WTC11 (cell line): Measurements from ENCODE around the gene KIAA0753. TPM values are rescaled to one million over a fixed set of nuclear protein-coding genes. Genes with fewer than 3 reads are reported as not detected.

Experiments
- ATAC-seq: fragments of 200-7000 bp; cut with Tn5 transposase; 2 replicates; pipeline ENCODE4 v1.10.0; 2021; ENCODE audit warnings: mild to moderate bottlenecking, moderate library complexity
- CTCF ChIA-PET: fragments of 300-600 bp; sonication (Branson Sonifier 250); formaldehyde crosslinking; loops from one replicate; lab custom pipeline; 2021; ENCODE audit warnings: antibody characterized with exemption; lab: Charles Lee
- POLR2A ChIA-PET: fragments of 350-600 bp; sonication (Branson Sonifier 250); formaldehyde crosslinking; loops from one replicate; lab custom pipeline; 2021; ENCODE audit warnings: antibody characterized with exemption; lab: Charles Lee
- DNase-seq: peaks from one replicate; pipeline ENCODE4 v3.0.0; 2021; ENCODE audit warnings: low spot score
- H3K27ac Mint-ChIP-seq: 2 replicates; pipeline ENCODE4 v1.8.0; 2021; ENCODE audit warnings: mixed read lengths
- H3K27me3 Mint-ChIP-seq: 2 replicates; pipeline ENCODE4 v1.8.0; 2021; ENCODE audit warnings: low read depth, mild to moderate bottlenecking, moderate library complexity, mixed read lengths
- H3K36me3 Mint-ChIP-seq: 2 replicates; pipeline ENCODE4 v1.8.0; 2021; ENCODE audit warnings: mixed read lengths
- H3K4me1 Mint-ChIP-seq: 2 replicates; pipeline ENCODE4 v1.8.0; 2022; ENCODE audit warnings: mixed read lengths
- H3K4me3 Mint-ChIP-seq: 2 replicates; pipeline ENCODE4 v1.8.0; 2021; ENCODE audit warnings: mild to moderate bottlenecking, moderate library complexity, mixed read lengths
- H3K9me3 Mint-ChIP-seq: 2 replicates; pipeline ENCODE4 v1.8.0; 2021; ENCODE audit warnings: mixed read lengths
- CREM ChIP-seq: sonication (generic); formaldehyde crosslinking; IDR thresholded peaks from 2 replicates; pipeline ENCODE4 v1.8.1; 2022; ENCODE audit warnings: mild to moderate bottlenecking, missing genetic modification reagents, moderate library complexity
- FOXJ3 ChIP-seq: sonication (generic); formaldehyde crosslinking; IDR thresholded peaks from 2 replicates; pipeline ENCODE4 v1.9.0; 2021; ENCODE audit warnings: missing genetic modification reagents, mild to moderate bottlenecking, borderline replicate concordance
- KAT7 ChIP-seq: sonication (generic); formaldehyde crosslinking; IDR thresholded peaks from 2 replicates; pipeline ENCODE4 v1.8.1; 2023; ENCODE audit warnings: missing genetic modification reagents, mild to moderate bottlenecking, borderline replicate concordance
- TCF7 ChIP-seq: sonication (generic); formaldehyde crosslinking; IDR thresholded peaks from 2 replicates; pipeline ENCODE4 v1.8.0; 2022; ENCODE audit warnings: mild to moderate bottlenecking, low read depth, missing genetic modification reagents, moderate library complexity
- TEAD4 ChIP-seq: sonication (generic); formaldehyde crosslinking; IDR thresholded peaks from 2 replicates; pipeline ENCODE4 v1.8.0; 2022; ENCODE audit warnings: mild to moderate bottlenecking, missing genetic modification reagents
- total RNA-seq: library from RNA; stranded (reverse); gene quantifications from 3 replicates; pipeline ENCODE4 v1.2.3, GENCODE V29; 2021
- TF ChIP-seq, protein P1 (sequence below): fragments of 200-600 bp; IDR thresholded peaks from 2 replicates; pipeline ENCODE4 v1.8.0; 2022; ENCODE audit warnings: antibody characterized with exemption
- TF ChIP-seq, protein P2 (sequence below): sonication (generic); formaldehyde crosslinking; IDR thresholded peaks from 2 replicates; pipeline ENCODE4 v1.8.0; 2022; ENCODE audit warnings: missing genetic modification reagents
- TF ChIP-seq, protein P3 (sequence below): sonication (generic); formaldehyde crosslinking; IDR thresholded peaks from 2 replicates; pipeline ENCODE4 v1.8.1; 2023; ENCODE audit warnings: mild to moderate bottlenecking, moderate library complexity, missing genetic modification reagents
- TF ChIP-seq, protein P4 (sequence below): sonication (generic); formaldehyde crosslinking; IDR thresholded peaks from 2 replicates; pipeline ENCODE4 v1.8.1; 2022; ENCODE audit warnings: mild to moderate bottlenecking, missing genetic modification reagents, moderate library complexity, borderline replicate concordance
- TF ChIP-seq, protein P5 (sequence below): sonication (generic); formaldehyde crosslinking; IDR thresholded peaks from 2 replicates; pipeline ENCODE4 v1.8.0; 2022; ENCODE audit warnings: mild to moderate bottlenecking, missing genetic modification reagents
- TF ChIP-seq, protein P6 (sequence below): sonication (generic); formaldehyde crosslinking; IDR thresholded peaks from 2 replicates; pipeline ENCODE4 v1.8.0; 2023; ENCODE audit warnings: missing genetic modification reagents, mild to moderate bottlenecking, borderline replicate concordance

KIAA0753 gene
- total RNA-seq, 1 experiment from 2014 or later = 22.8 TPM

DNA sequence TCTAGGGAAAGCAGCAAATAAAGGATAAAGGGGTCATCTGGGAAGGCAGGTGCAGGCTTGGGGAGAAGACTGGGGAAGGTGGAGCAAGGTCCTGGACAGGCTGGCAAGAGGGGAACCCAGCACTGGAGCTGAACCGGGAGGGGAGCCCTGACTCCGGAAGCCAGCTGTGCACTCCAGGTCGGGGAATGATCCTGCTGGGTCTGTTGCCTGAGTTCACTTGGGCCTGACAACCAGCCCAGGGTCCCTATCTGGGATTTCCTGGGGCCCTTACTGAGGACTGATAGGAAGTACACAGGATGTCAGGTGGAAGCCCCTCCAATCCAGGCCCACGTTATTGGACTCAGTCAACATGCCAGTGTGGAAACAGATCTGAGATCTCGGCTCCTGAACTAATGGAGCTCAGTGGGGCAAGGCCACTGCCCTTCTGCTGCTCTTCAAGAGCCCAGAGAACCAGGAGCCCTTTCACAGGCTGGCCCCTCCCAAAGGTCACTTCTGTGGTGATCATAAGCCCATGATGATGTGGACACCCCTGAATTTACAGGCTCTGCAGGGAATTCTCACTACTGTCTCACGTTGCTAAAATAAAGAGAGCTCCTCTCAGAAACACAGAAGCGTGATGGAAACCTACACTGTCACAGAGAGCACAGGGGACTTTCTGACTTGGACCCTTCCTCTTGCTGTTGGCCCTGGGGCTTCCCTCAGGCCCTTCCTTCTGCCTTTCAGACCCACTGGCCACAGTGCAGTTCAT lies 64.3 kb downstream of the KIAA0753 start:
- peaks cover 27% of the 10 kb centered on the region for H3K4me1 Mint-ChIP-seq
- ATAC-seq = no peak
- TF ChIP-seq, protein P1, sequence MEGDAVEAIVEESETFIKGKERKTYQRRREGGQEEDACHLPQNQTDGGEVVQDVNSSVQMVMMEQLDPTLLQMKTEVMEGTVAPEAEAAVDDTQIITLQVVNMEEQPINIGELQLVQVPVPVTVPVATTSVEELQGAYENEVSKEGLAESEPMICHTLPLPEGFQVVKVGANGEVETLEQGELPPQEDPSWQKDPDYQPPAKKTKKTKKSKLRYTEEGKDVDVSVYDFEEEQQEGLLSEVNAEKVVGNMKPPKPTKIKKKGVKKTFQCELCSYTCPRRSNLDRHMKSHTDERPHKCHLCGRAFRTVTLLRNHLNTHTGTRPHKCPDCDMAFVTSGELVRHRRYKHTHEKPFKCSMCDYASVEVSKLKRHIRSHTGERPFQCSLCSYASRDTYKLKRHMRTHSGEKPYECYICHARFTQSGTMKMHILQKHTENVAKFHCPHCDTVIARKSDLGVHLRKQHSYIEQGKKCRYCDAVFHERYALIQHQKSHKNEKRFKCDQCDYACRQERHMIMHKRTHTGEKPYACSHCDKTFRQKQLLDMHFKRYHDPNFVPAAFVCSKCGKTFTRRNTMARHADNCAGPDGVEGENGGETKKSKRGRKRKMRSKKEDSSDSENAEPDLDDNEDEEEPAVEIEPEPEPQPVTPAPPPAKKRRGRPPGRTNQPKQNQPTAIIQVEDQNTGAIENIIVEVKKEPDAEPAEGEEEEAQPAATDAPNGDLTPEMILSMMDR = no peak
- TF ChIP-seq, protein P2, sequence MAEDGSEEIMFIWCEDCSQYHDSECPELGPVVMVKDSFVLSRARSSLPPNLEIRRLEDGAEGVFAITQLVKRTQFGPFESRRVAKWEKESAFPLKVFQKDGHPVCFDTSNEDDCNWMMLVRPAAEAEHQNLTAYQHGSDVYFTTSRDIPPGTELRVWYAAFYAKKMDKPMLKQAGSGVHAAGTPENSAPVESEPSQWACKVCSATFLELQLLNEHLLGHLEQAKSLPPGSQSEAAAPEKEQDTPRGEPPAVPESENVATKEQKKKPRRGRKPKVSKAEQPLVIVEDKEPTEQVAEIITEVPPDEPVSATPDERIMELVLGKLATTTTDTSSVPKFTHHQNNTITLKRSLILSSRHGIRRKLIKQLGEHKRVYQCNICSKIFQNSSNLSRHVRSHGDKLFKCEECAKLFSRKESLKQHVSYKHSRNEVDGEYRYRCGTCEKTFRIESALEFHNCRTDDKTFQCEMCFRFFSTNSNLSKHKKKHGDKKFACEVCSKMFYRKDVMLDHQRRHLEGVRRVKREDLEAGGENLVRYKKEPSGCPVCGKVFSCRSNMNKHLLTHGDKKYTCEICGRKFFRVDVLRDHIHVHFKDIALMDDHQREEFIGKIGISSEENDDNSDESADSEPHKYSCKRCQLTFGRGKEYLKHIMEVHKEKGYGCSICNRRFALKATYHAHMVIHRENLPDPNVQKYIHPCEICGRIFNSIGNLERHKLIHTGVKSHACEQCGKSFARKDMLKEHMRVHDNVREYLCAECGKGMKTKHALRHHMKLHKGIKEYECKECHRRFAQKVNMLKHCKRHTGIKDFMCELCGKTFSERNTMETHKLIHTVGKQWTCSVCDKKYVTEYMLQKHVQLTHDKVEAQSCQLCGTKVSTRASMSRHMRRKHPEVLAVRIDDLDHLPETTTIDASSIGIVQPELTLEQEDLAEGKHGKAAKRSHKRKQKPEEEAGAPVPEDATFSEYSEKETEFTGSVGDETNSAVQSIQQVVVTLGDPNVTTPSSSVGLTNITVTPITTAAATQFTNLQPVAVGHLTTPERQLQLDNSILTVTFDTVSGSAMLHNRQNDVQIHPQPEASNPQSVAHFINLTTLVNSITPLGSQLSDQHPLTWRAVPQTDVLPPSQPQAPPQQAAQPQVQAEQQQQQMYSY = peak; percentile 43
- TF ChIP-seq, all 79 proteins: peak for 1
- H3K4me3 Mint-ChIP-seq = no peak overlapping the region
- DNase-seq = no peak
- H3K36me3 Mint-ChIP-seq = peaks cover 11% of the 10 kb centered on the region; the same call in 1 of the 2 replicates
- no peaks in the 10 kb centered on the region for H3K27me3 Mint-ChIP-seq
- ChIA-PET POLR2A (interaction anchor here (0.6 kb wide), 1 partner anchor 10 kb away, joined by 8 read pairs; no protein-coding TSS in a partner anchor), CTCF (interaction anchor here (0.8 to 1.9 kb wide), 4 partner anchors 9 to 103 kb away, joined by 3 to 6 read pairs (median 4); no protein-coding TSS in a partner anchor)
- no peaks in the 10 kb centered on the region for H3K9me3 Mint-ChIP-seq
- peak overlapping the region; percentile 64; the same call in 1 of the 2 replicates for H3K27ac Mint-ChIP-seq

DNA sequence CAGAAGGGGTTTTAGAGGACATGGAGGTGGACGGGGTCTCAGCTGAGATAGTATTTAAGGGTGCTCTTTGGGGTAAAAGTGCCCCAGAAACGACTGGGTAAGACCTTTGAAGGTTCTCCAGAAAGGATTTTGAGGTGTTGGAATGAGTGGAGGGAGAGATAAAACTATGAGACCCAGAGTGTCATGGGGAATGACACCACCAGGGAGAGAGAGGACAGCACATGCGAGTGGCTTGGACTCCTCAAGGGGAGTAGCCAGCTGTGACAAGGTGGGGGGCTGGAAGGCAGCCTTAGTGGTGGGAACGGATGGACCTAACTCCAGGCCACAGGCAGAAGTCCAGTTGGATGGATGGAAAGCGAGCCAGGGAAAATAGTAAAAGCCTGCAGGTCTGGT lies 64.9 kb downstream of the KIAA0753 start:
- CTCF ChIA-PET = interaction anchor here (0.9 to 1.9 kb wide), 4 partner anchors 11 to 140 kb away, joined by 3 to 6 read pairs (median 4); no protein-coding TSS in a partner anchor
- no peak for ATAC-seq
- Mint-ChIP-seq H3K36me3 (peaks cover 9% of the 10 kb centered on the region; the same call in 1 of the 2 replicates), H3K4me3 (no peak overlapping the region), H3K27ac (peak overlapping the region; percentile 64), H3K4me1 (peaks cover 27% of the 10 kb centered on the region), H3K9me3 (no peaks in the 10 kb centered on the region), H3K27me3 (no peaks in the 10 kb centered on the region)
- DNase-seq = no peak
- POLR2A ChIA-PET = interaction anchor here (0.6 kb wide), 1 partner anchor 9 kb away, joined by 8 read pairs; no protein-coding TSS in a partner anchor
- TF ChIP-seq, protein P3, sequence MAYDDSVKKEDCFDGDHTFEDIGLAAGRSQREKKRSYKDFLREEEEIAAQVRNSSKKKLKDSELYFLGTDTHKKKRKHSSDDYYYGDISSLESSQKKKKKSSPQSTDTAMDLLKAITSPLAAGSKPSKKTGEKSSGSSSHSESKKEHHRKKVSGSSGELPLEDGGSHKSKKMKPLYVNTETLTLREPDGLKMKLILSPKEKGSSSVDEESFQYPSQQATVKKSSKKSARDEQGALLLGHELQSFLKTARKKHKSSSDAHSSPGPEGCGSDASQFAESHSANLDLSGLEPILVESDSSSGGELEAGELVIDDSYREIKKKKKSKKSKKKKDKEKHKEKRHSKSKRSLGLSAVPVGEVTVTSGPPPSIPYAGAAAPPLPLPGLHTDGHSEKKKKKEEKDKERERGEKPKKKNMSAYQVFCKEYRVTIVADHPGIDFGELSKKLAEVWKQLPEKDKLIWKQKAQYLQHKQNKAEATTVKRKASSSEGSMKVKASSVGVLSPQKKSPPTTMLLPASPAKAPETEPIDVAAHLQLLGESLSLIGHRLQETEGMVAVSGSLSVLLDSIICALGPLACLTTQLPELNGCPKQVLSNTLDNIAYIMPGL (CRISPR knock-in tag) = no peak
- TF ChIP-seq, protein P4, sequence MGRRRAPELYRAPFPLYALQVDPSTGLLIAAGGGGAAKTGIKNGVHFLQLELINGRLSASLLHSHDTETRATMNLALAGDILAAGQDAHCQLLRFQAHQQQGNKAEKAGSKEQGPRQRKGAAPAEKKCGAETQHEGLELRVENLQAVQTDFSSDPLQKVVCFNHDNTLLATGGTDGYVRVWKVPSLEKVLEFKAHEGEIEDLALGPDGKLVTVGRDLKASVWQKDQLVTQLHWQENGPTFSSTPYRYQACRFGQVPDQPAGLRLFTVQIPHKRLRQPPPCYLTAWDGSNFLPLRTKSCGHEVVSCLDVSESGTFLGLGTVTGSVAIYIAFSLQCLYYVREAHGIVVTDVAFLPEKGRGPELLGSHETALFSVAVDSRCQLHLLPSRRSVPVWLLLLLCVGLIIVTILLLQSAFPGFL (CRISPR knock-in tag) = no peak
- TF ChIP-seq FOXJ3 (CRISPR knock-in tag) (no peak), KAT7 (CRISPR knock-in tag) (no peak), TEAD4 (no peak), TCF7 (CRISPR knock-in tag) (no peak), CREM (CRISPR knock-in tag) (no peak)
- TF ChIP-seq, protein P5, sequence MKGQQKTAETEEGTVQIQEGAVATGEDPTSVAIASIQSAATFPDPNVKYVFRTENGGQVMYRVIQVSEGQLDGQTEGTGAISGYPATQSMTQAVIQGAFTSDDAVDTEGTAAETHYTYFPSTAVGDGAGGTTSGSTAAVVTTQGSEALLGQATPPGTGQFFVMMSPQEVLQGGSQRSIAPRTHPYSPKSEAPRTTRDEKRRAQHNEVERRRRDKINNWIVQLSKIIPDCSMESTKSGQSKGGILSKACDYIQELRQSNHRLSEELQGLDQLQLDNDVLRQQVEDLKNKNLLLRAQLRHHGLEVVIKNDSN (CRISPR knock-in tag) = no peak
- TF ChIP-seq, protein P6, sequence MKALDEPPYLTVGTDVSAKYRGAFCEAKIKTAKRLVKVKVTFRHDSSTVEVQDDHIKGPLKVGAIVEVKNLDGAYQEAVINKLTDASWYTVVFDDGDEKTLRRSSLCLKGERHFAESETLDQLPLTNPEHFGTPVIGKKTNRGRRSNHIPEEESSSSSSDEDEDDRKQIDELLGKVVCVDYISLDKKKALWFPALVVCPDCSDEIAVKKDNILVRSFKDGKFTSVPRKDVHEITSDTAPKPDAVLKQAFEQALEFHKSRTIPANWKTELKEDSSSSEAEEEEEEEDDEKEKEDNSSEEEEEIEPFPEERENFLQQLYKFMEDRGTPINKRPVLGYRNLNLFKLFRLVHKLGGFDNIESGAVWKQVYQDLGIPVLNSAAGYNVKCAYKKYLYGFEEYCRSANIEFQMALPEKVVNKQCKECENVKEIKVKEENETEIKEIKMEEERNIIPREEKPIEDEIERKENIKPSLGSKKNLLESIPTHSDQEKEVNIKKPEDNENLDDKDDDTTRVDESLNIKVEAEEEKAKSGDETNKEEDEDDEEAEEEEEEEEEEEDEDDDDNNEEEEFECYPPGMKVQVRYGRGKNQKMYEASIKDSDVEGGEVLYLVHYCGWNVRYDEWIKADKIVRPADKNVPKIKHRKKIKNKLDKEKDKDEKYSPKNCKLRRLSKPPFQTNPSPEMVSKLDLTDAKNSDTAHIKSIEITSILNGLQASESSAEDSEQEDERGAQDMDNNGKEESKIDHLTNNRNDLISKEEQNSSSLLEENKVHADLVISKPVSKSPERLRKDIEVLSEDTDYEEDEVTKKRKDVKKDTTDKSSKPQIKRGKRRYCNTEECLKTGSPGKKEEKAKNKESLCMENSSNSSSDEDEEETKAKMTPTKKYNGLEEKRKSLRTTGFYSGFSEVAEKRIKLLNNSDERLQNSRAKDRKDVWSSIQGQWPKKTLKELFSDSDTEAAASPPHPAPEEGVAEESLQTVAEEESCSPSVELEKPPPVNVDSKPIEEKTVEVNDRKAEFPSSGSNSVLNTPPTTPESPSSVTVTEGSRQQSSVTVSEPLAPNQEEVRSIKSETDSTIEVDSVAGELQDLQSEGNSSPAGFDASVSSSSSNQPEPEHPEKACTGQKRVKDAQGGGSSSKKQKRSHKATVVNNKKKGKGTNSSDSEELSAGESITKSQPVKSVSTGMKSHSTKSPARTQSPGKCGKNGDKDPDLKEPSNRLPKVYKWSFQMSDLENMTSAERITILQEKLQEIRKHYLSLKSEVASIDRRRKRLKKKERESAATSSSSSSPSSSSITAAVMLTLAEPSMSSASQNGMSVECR (CRISPR knock-in tag) = no peak
